Activated CD4-positive, alpha-beta T cell treated with anti-CD3 and anti-CD28 coated beads, Interleukin-2, amount 10 ng/mL, durations not matched to agents 7 days and 5 days (primary cell): ENCODE measurements around the gene RNASE4. TPM values are rescaled to one million over a fixed set of nuclear protein-coding genes. Genes with fewer than 3 reads are reported as not detected.
"Not testable (repeated sequence)": the region's sequence is repeated elsewhere in the genome, so short reads cannot be mapped to it uniquely, and the experiment has no call there.

Source experiments
- CTCF ChIA-PET: fragments of 350-600 bp; sonication (Branson Sonifier 250); formaldehyde crosslinking; loops from one replicate; lab custom pipeline; 2021; ENCODE audit warnings: antibody characterized with exemption; lab: Charles Lee
- POLR2A ChIA-PET: fragments of 350-600 bp; sonication (Branson Sonifier 250); formaldehyde crosslinking; loops from one replicate; lab custom pipeline; 2021; ENCODE audit warnings: antibody characterized with exemption; lab: Charles Lee
- DNase-seq: peaks from one replicate; pipeline ENCODE4 v3.0.0-alpha.2; 2020
- H3K27ac Mint-ChIP-seq: one replicate; pipeline ENCODE4 v1.8.0; 2021; ENCODE audit warnings: mild to moderate bottlenecking, moderate library complexity, mixed read lengths
- H3K27me3 Mint-ChIP-seq: one replicate; pipeline ENCODE4 v1.8.0; 2021; ENCODE audit warnings: mixed read lengths
- H3K36me3 Mint-ChIP-seq: one replicate; pipeline ENCODE4 v1.8.0; 2021; ENCODE audit warnings: low read depth, mixed read lengths
- H3K4me1 Mint-ChIP-seq: one replicate; pipeline ENCODE4 v1.8.0; 2021; ENCODE audit warnings: mixed read lengths
- H3K4me3 Mint-ChIP-seq: one replicate; pipeline ENCODE4 v1.8.0; 2021; ENCODE audit warnings: mild to moderate bottlenecking, moderate library complexity, mixed read lengths
- H3K9me3 Mint-ChIP-seq: one replicate; pipeline ENCODE4 v1.8.0; 2021; ENCODE audit warnings: mixed read lengths
- total RNA-seq, 2 experiments: library from RNA; stranded (reverse); gene quantifications; one replicate each; pipeline ENCODE4 v1.2.3, GENCODE V29; 2021

The RNASE4 gene
- total RNA-seq: 1 to 10 TPM in 1 of 2 experiments, under 1 TPM in 1; 0.92 to 1.4 TPM

GRCh38 chr14:20683891-20684661 is at the start of gene RNASE4:
Gene RNASE4, plus strand, starts transcription at chr14:20684560. Its CDS starts 14,812 bp downstream, at chr14:20699372.
- DNase-seq: peak; percentile 78
- Mint-ChIP-seq H3K27ac (peak within 1 kb of the TSS; percentile 74), H3K4me3 (no peak within 1 kb of the TSS), H3K27me3 (no peaks in the 10 kb centered on the region), H3K36me3 (no peaks in the 10 kb centered on the region), H3K9me3 (no peaks in the 10 kb centered on the region), H3K4me1 (peaks cover 14% of the 10 kb centered on the region)
- ChIA-PET POLR2A (interaction anchor here (1.0 kb wide), 1 partner anchor 223 kb away, joined by 4 read pairs; the partner anchor contains the start of gene PIP4P1), CTCF (interaction anchor here (0.9 to 7.3 kb wide), 13 partner anchors 7 to 287 kb away, joined by 3 to 42 read pairs (median 5); partner anchors contain the start of gene PNP)

GRCh38 chr14:20641591-20641990 is 42.8 kb upstream of the RNASE4 start, which contains the start of gene OR6S1:
Gene OR6S1, minus strand, starts transcription at chr14:20641691. Its CDS starts 0 bp downstream, at chr14:20641691.
- Mint-ChIP-seq H3K4me1 (no peaks in the 10 kb centered on the region), H3K4me3 (no peak within 1 kb of the TSS), H3K36me3 (no peaks in the 10 kb centered on the region), H3K9me3 (no peaks in the 10 kb centered on the region), H3K27me3 (peaks cover 44% of the 10 kb centered on the region), H3K27ac (no peak within 1 kb of the TSS)
- DNase-seq: no peak
- CTCF ChIA-PET: no interaction called here
- POLR2A ChIA-PET: no interaction called here

- POLR2A ChIA-PET: no interaction called here
- Mint-ChIP-seq H3K27ac (no peak overlapping the region), H3K36me3 (no peaks in the 10 kb centered on the region), H3K4me1 (no peaks in the 10 kb centered on the region), H3K27me3 (peaks cover 42% of the 10 kb centered on the region), H3K9me3 (no peaks in the 10 kb centered on the region), H3K4me3 (no peak overlapping the region)
- CTCF ChIA-PET: no interaction called here
- no peak for DNase-seq
These were observed 42.2 kb upstream of the RNASE4 start for GRCh38 chr14:20642182-20642581.

GRCh38 chr14:20642755-20643154 is 41.6 kb upstream of the RNASE4 start:
- H3K9me3 Mint-ChIP-seq, CTCF ChIA-PET, POLR2A ChIA-PET, H3K36me3 Mint-ChIP-seq, H3K27ac Mint-ChIP-seq, H3K4me1 Mint-ChIP-seq, H3K4me3 Mint-ChIP-seq, DNase-seq: not testable (repeated sequence)
- peaks cover 43% of the 10 kb centered on the region for H3K27me3 Mint-ChIP-seq

GRCh38 chr14:20644520-20644919 is 39.8 kb upstream of the RNASE4 start:
- ChIA-PET CTCF (interaction anchor here (0.9 kb wide), 1 partner anchor 8 kb away, joined by 4 read pairs; no protein-coding TSS in a partner anchor), POLR2A (no interaction called here)
- Mint-ChIP-seq H3K9me3 (no peaks in the 10 kb centered on the region), H3K4me3 (no peak overlapping the region), H3K36me3 (no peaks in the 10 kb centered on the region), H3K27me3 (peaks cover 46% of the 10 kb centered on the region), H3K4me1 (no peaks in the 10 kb centered on the region), H3K27ac (no peak overlapping the region)
- DNase-seq: no peak

GRCh38 chr14:20645481-20645880 is 38.9 kb upstream of the RNASE4 start:
- Mint-ChIP-seq H3K4me1 (no peaks in the 10 kb centered on the region), H3K9me3 (no peaks in the 10 kb centered on the region), H3K27me3 (peaks cover 49% of the 10 kb centered on the region), H3K36me3 (no peaks in the 10 kb centered on the region), H3K4me3 (no peak overlapping the region), H3K27ac (no peak overlapping the region)
- DNase-seq: no peak
- CTCF ChIA-PET: interaction anchor here (0.6 to 1.6 kb wide), 6 partner anchors 9 to 151 kb away, joined by 3 to 9 read pairs (median 4); no protein-coding TSS in a partner anchor
- POLR2A ChIA-PET: no interaction called here

- Mint-ChIP-seq H3K27ac (no peak overlapping the region), H3K4me3 (peak overlapping the region; percentile 47), H3K4me1 (peaks cover 25% of the 10 kb centered on the region), H3K9me3 (no peaks in the 10 kb centered on the region), H3K27me3 (peaks cover 65% of the 10 kb centered on the region), H3K36me3 (no peaks in the 10 kb centered on the region)
- POLR2A ChIA-PET: interaction anchor here (0.6 kb wide), 1 partner anchor 614 kb away, joined by 6 read pairs; no protein-coding TSS in a partner anchor
- DNase-seq: peak; percentile 40
- CTCF ChIA-PET: interaction anchor here (1.8 kb wide), 1 partner anchor 27 kb away, joined by 5 read pairs; no protein-coding TSS in a partner anchor
These were observed 31.1 kb upstream of the RNASE4 start for GRCh38 chr14:20652996-20653975.

GRCh38 chr14:20655851-20656250 is 28.5 kb upstream of the RNASE4 start:
- Mint-ChIP-seq H3K4me1 (peaks cover 25% of the 10 kb centered on the region), H3K4me3 (no peak overlapping the region), H3K27ac (no peak overlapping the region), H3K27me3 (peaks cover 57% of the 10 kb centered on the region), H3K36me3 (no peaks in the 10 kb centered on the region), H3K9me3 (no peaks in the 10 kb centered on the region)
- DNase-seq: no peak
- ChIA-PET CTCF (interaction anchor here (0.6 to 2.4 kb wide), 5 partner anchors 9 to 413 kb away, joined by 3 to 9 read pairs (median 4); partner anchors contain the start of gene RNASE4), POLR2A (no interaction called here)

GRCh38 chr14:20656274-20656673 is 28.1 kb upstream of the RNASE4 start:
- CTCF ChIA-PET: interaction anchor here (1.1 to 2.4 kb wide), 4 partner anchors 9 to 412 kb away, joined by 3 to 9 read pairs (median 5); partner anchors contain the start of gene RNASE4
- Mint-ChIP-seq H3K27me3 (peaks cover 54% of the 10 kb centered on the region), H3K9me3 (no peaks in the 10 kb centered on the region), H3K36me3 (no peaks in the 10 kb centered on the region), H3K27ac (no peak overlapping the region), H3K4me1 (peaks cover 25% of the 10 kb centered on the region), H3K4me3 (no peak overlapping the region)
- no peak for DNase-seq
- POLR2A ChIA-PET: no interaction called here

- no peaks in the 10 kb centered on the region for H3K9me3 Mint-ChIP-seq
- H3K27me3 Mint-ChIP-seq: peaks cover 44% of the 10 kb centered on the region
- H3K36me3 Mint-ChIP-seq: no peaks in the 10 kb centered on the region
- peak; percentile 25 for DNase-seq
- peaks cover 36% of the 10 kb centered on the region for H3K4me1 Mint-ChIP-seq
- CTCF ChIA-PET: interaction anchor here (1.0 to 4.8 kb wide), 10 partner anchors 10 to 411 kb away, joined by 3 to 32 read pairs (median 6); partner anchors contain the start of gene RNASE4
- no peak overlapping the region for H3K4me3 Mint-ChIP-seq
- no peak overlapping the region for H3K27ac Mint-ChIP-seq
- POLR2A ChIA-PET: no interaction called here
These were observed 26.8 kb upstream of the RNASE4 start for GRCh38 chr14:20657216-20658211.

GRCh38 chr14:20658246-20658645 is 26.1 kb upstream of the RNASE4 start:
- POLR2A ChIA-PET: no interaction called here
- Mint-ChIP-seq H3K27ac (no peak overlapping the region), H3K4me3 (no peak overlapping the region), H3K4me1 (peaks cover 38% of the 10 kb centered on the region), H3K36me3 (no peaks in the 10 kb centered on the region), H3K27me3 (peaks cover 41% of the 10 kb centered on the region), H3K9me3 (no peaks in the 10 kb centered on the region)
- no peak for DNase-seq
- CTCF ChIA-PET: interaction anchor here (1.1 to 4.8 kb wide), 8 partner anchors 10 to 332 kb away, joined by 3 to 32 read pairs (median 6); partner anchors contain the start of gene RNASE4
